GM18867 (cell line): ENCODE measurements around the gene MEGF11.

Experiments
- ATAC-seq: cut with Tn5 transposase; IDR thresholded peaks from one replicate; pipeline ENCODE4 v1.9.1; 2021; ENCODE audit warnings: mild to moderate bottlenecking, moderate library complexity; ENCODE audit not compliant: unreplicated experiment

Gene MEGF11

DNA sequence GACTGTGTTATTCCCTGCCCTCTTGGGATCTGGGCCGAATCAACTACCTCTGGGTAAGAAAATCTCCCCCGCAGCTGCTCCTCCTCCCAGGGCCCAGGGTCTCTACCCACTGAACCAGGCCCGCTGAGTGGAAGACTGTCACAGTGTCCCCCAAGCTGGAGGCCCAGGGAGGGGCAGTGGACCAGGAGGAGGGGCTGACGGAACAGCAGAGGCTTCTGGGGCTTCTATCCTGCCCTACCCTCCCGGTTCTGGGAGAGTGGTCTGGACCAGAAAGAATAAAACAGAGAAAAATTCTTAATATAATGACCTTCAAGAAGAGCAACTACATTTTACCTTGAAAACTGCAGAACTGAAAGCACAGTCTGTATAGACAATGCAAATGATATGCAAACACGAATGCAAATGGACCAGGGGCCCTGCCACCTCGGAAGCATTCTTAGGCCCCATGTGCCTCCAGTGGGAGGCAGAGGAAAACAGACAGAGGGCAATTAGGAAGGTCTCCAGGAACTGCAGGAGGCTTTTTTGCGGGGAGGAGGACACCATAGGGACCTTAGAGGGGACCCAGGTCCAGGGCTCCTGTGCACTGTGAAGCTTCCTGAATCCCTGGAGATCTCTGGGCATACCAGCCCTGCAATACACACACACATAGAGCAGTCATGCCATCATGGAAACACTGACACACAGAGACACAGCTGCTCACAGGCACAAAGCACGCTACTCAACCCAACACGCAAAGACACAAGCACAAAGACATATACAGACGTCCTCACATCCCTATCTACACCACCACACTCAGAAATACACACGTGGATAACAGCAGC, 12.3 kb downstream of the MEGF11 start:
- ATAC-seq: no peak

GRCh38 chr15:66240240-66240794, 13.2 kb downstream of the MEGF11 start:
- ATAC-seq: no peak

DNA sequence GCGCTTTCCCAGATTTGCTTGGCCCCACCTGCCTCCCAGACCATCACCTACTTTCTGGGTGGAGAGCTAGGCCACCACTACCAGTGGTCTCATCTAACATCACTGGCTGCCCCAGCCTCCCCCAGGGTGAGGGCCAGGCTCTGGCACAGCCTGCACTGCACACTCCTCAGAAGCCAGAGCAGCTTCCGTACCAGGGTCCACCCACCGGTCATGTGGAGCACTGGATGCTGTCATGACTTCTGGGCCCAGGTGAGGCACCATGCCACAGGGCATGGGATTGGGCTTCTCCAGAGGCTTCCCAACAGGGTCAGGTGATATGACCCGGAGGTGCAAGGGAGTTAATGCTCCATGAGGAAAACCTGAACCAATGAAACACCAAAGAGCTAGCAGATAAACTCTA, 14.0 kb downstream of the MEGF11 start:
- ATAC-seq: no peak

DNA sequence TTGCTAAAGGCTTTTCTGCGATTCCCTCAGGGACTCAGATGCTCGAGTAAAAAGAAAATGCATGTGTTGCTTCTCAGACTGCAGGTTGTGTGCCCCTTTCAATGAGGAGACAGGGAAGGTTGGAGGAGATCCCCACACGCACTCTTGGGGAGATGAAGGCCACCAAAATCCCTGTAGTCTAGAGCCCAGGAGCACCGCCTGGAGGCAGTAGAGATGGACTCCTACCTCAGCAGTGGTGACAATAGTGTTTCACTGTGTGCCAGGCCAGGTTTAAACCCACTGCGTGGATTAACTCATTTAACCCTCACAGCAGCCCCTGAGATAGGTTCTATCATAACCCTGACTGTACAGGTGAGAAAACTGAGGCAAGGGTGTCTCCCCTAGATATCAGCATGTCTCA, 15.2 kb downstream of the MEGF11 start:
- no peak for ATAC-seq

- ATAC-seq: no peak
Observed at GRCh38 chr15:66237513-66238235, 15.9 kb downstream of the MEGF11 start.

DNA sequence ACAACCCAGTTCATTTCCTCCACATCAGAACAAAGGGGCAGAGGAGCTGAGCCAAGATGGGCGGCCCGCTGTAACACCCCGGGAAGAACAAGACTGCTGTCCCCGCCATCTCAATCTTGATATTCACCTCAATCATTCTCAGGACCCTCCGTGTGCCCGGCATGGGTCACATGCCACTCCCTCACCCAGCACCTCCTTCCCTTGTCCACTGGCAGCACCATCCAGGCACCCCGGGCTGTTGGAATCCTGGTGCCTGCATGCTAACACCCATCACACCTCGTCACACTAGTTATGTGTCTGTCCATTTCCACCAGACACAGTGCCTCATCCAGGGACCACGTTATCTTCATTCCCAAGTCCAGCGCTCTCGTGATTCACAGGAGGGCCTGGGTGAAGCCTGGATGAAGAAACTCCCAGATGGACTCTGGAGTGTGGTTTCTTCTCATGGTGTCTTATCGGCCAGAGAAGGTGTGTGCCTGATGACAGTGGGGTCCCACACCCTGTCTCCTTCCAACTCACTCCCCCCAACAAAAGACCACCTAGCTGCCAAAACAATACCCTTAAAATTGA, 16.7 kb downstream of the MEGF11 start:
- no peak for ATAC-seq

- ATAC-seq: no peak
Observed at GRCh38 chr15:66235866-66236265, 17.7 kb downstream of the MEGF11 start.

DNA sequence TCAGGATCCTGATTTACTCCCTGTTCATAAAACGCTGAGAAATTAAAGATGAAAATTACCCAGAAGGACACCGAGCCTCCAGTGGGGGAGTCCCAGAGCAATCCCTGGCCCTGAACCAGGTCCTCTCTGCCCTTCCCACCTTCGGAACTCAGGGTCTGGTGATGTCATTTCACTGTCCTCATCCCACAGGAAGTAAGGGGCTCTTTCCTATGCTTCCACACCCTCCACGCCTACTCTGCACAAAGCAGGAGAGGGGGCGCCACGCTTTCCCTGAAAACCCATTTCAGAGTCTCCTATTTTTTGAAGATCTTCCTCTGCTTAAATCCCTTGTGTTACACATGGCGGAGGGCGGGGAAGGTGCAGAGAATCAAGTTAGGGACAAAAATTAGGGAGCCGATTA, 18.8 kb downstream of the MEGF11 start:
- no peak for ATAC-seq

- ATAC-seq: no peak
Observed at GRCh38 chr15:66233487-66234415, 19.8 kb downstream of the MEGF11 start.

DNA sequence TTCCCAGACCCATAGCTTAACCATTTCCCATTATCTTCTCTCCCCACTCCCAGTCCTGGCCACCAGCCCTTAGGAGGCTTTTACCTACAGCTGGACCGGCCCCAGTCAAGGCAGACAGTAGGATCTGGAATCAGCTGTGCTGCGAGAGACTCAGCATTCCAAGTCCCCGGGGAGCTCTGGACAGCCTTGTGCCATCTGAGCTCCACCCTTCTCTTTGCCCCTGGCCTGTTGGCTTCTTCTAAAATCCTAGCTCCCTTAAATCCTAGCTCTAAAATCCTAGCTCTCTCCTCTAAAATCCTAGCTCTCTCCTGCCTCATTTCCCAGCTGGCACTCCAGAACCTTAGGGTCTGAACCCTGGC, 21.3 kb downstream of the MEGF11 start:
- ATAC-seq: no peak

DNA sequence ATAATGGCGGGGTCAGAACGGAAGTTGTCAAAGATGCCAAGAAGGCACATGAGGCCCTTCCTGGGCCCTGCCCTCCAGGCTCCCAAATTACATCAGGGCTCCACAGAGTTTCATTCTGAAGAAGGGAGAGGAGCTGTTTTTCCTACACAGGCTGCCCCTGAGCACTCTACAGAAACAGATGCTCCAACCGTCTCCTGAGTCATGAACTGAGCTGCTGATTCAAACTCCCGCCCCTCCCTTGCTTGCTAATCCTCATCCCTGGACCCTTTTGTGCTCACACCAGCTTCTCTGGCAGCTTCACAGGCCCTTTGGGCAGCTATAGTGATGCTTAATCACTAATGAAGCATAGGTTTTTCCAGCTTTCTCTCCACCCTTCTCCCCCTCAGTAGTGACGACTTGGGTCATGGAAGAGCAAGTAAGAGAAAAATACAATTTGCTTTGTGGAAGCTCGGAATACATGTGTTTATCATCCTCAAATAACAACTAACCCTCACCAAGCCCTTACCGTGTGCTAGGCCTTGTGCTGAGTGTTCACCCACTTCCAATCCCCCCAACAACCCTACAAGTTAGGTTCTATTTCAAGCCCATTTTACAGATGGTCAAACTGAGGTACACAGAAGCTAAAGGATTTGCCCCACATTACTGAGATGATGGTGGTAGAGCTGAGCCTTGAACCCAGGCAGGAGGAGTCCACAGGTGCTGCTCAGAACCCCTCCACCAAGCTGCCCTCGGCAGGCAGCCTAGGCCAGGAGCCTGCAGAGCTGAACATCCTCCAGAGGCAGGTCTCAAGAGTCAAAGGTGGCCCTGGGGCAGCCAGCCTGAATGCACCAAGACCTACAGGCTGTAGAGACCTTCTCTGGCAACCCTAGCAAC, 21.9 kb downstream of the MEGF11 start:
- ATAC-seq: no peak

- ATAC-seq: no peak
Observed at GRCh38 chr15:66229790-66230465, 23.6 kb downstream of the MEGF11 start.

GRCh38 chr15:66228807-66229735, 24.5 kb downstream of the MEGF11 start:
- no peak for ATAC-seq

DNA sequence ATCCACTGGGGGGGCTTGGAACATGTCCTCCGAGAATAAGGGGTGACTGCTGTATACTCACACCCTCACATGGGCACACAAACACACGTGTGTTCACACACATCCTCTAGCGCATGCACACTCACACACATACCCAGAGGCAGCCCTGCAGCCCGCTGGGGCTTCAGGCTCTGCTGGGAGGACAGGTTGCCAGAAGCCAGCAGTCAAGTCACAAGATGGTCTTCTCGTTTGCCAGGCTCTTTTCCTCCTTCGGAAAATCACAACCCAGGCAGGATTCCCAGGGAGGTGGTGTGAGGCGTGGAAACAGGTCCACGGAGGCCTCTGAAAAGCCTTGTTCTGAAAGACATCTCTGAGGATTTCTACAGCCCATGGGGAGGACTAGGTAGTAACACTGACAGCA, 26.8 kb downstream of the MEGF11 start:
- no peak for ATAC-seq

- no peak for ATAC-seq
Observed at GRCh38 chr15:66225656-66226274, 27.8 kb downstream of the MEGF11 start.

DNA sequence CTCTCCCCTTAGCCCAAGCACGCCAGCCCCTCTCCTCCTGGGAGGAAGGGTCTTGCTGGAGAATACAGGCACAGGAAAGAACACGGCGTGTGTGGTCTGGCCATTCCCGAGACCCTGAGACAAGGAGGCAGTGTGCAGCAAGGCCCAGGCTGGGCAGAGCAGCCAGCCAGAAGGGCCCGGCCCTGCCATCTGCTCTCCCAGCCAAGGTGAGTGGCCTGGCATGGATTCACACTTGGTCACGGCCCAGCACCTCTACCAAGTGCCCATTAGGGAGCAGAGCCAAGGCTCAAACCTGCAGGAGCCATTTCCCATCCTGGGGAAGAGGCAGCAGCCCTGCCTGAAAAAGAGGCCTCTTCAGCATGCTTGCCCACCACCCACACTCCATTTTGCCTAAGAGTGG, 28.6 kb downstream of the MEGF11 start:
- no peak for ATAC-seq

DNA sequence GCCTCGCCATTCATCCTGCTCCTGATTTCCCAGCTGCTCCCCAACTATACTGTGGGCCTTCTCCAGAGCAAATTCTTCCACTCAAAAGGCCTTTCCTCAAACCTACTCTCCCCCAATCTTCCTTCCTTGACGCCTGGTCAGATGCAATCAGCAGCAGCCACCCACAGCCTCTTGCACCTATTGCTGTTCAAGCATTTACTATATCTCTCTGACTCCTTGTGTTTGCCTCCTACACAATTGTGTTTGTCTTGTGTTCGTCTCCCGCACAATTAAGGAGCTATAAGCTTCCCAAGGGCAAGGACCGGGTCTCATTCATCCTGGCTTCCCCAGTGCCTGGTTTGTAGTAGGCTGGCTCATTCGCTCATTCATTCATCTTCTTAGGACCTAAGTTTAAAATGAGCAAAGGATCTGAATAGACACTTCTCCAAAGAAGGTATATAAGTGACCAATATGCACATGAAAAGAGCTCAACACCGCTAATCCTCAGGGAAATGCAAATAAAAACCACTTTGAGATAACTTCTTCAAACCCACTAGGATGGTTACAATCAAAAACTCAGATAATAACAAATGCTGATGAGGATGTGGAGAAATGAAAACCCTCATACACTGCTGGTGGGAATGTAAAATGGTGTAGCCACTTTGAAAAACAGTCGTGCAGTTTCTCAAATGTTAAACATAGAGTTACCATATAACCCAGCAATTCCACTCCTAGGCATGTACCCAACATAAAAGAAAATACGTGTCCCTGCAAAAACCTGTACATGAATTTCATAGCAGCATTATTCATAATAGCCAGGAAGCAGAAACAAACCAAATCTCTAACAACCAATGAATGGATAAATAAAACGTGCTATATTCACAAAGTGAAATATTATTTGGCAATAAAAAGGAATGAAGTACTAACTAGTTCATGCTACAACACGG, 31.0 kb downstream of the MEGF11 start:
- ATAC-seq: no peak
